ENCODE results near the gene MDM2. TPM values are rescaled to one million over a fixed set of nuclear protein-coding genes. Genes with fewer than 3 reads are reported as not detected.
"Not testable (repeated sequence)": the region's sequence is repeated elsewhere in the genome, so short reads cannot be mapped to it uniquely, and the experiment has no call there.

MDM2 gene
- polyA plus RNA-seq, 2 donors = 21.9 to 93.4 TPM

DNA sequence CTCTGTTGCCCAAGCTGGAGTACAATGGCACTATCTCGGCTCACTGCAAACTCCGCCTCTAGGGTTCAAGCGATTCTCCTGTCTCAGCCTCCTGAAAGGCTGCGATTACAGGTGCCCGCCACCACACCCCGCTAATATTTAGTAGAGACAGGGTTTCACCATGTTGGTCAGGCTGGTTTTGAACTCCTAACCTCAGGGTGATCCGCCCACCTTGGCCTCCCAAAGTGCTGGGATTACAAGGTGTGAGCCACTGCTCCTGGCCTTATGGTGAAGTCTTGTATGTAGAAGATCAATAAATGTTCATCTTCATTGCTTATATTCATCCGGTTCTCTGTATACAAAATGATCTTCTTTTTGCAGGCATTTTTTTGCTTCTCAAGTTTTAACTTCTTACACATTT is 47.8 kb downstream of the MDM2 start:
- Histone ChIP-seq H3K9me3 (ENCODE audit: control insufficient read depth in 2 of 2, insufficient read depth in 1 of 2, low read depth in 1 of 2, low read length in 1 of 2) (no peaks in the 10 kb centered on the region), H3K36me3 (ENCODE audit: control insufficient read depth in 2 of 2, insufficient read depth in 2 of 2, low read length in 1 of 2) (no peaks in the 10 kb centered on the region), H3K4me3 (ENCODE audit: low read depth in 1 of 2, low read length in 2 of 2) (no peak overlapping the region), H3K4me1 (ENCODE audit: control insufficient read depth in 2 of 2, insufficient read depth in 2 of 2, low read length in 1 of 2) (no peaks in the 10 kb centered on the region), H3K27ac (ENCODE audit: low read depth in 2 of 2, low read length in 1 of 2) (no peak overlapping the region), H3K27me3 (ENCODE audit: control insufficient read depth in 1 of 2, insufficient read depth in 2 of 2, low read length in 2 of 2) (no peaks in the 10 kb centered on the region)
- WGBS, 2 donors = 95 to 97% methylated on average over 8 of the region's 8 CpGs

DNA sequence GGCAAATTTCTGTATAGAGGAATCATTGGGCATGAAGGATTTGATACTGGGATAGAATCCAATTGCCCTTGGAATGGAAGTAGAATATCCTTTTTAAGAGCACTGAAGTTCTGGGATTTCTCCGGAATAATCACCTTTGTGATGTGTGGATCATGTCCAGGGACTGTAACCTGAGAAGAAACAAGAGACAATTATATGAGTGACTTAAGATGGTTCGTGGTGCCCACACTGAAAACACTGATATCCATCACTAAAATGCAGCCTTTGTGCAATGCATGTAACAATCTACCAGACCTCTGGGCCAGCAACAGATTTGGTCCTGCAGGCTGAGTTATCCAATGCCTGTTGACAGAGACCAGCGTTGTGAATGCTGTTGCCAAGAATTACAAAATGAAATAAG is 48.5 kb downstream of the MDM2 start:
- H3K4me3 ChIP-seq (ENCODE audit: low read depth in 1 of 2, low read length in 2 of 2) = no peak overlapping the region
- H3K4me1 ChIP-seq (ENCODE audit: control insufficient read depth in 2 of 2, insufficient read depth in 2 of 2, low read length in 1 of 2) = no peaks in the 10 kb centered on the region
- H3K27me3 ChIP-seq (ENCODE audit: control insufficient read depth in 1 of 2, insufficient read depth in 2 of 2, low read length in 2 of 2) = no peaks in the 10 kb centered on the region
- no peak overlapping the region for H3K27ac ChIP-seq (ENCODE audit: low read depth in 2 of 2, low read length in 1 of 2)
- H3K9me3 ChIP-seq (ENCODE audit: control insufficient read depth in 2 of 2, insufficient read depth in 1 of 2, low read depth in 1 of 2, low read length in 1 of 2) = no peaks in the 10 kb centered on the region
- WGBS, 2 donors = 84 to 88% methylated on average over 3 of the region's 3 CpGs
- H3K36me3 ChIP-seq (ENCODE audit: control insufficient read depth in 2 of 2, insufficient read depth in 2 of 2, low read length in 1 of 2) = no peaks in the 10 kb centered on the region

DNA sequence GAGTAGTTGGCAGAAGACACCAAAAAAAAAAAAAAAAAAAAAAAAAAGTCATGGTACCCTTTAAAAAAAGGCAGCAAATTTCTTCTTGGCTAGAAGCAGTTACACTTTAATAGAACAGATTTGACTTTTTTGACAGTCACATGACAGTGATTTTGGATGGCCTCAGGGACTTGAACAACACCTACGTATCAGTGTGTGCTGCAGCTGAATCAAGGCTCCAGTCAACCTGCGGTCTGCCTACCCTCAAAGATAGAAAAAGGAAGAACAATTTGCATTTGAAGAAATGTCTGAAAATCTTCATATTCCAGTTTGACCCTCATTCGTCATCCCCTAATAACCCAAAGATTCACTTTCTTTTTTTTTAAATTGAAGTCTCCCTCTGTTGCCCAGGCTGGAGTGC is 53.9 kb downstream of the MDM2 start:
- H3K36me3 ChIP-seq (ENCODE audit: control insufficient read depth in 2 of 2, insufficient read depth in 2 of 2, low read length in 1 of 2) = no peaks in the 10 kb centered on the region
- H3K4me1 ChIP-seq (ENCODE audit: control insufficient read depth in 2 of 2, insufficient read depth in 2 of 2, low read length in 1 of 2) = no peaks in the 10 kb centered on the region
- H3K27ac ChIP-seq (ENCODE audit: low read depth in 2 of 2, low read length in 1 of 2) = no peak overlapping the region
- no peaks in the 10 kb centered on the region for H3K27me3 ChIP-seq (ENCODE audit: control insufficient read depth in 1 of 2, insufficient read depth in 2 of 2, low read length in 2 of 2)
- WGBS, 2 donors = 84 to 90% methylated on average over 3 of the region's 3 CpGs
- H3K4me3 ChIP-seq (ENCODE audit: low read depth in 1 of 2, low read length in 2 of 2) = no peak overlapping the region
- no peaks in the 10 kb centered on the region for H3K9me3 ChIP-seq (ENCODE audit: control insufficient read depth in 2 of 2, insufficient read depth in 1 of 2, low read depth in 1 of 2, low read length in 1 of 2)

DNA sequence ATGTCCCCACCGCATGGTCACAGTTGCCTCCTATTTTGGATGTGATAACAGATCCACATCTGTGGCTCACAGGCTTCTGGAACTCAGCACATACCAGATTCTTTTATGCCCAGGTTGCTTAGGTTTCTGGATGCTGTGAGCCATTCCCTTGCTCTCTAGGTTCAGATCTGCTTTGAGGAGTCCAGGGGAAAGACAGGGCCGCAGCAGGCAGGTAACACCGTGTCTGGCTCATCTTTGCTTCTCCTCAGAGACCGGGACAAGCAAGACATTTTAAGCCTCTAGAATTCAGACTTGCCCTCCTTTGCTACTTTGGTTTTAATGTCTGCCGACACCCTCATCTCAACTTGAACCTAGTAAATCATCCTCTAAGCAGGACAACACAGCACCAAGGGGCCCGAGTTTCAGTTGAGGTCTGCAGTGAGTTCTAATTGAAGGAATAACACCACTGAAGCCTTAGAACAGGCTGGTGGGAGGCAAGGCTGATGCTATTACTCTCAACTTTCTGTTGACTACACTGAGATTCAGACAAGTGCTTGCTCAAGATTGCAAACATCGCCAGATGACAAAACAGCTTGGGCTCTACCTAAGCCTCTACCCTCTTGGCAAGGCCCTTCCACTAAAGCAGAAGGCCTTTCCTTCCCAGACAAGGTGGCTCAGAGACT is 55.3 kb downstream of the MDM2 start:
- Histone ChIP-seq H3K27me3 (ENCODE audit: control insufficient read depth in 1 of 2, insufficient read depth in 2 of 2, low read length in 2 of 2) (no peaks in the 10 kb centered on the region), H3K4me3 (ENCODE audit: low read depth in 1 of 2, low read length in 2 of 2) (no peak overlapping the region), H3K27ac (ENCODE audit: low read depth in 2 of 2, low read length in 1 of 2) (no peak overlapping the region), H3K4me1 (ENCODE audit: control insufficient read depth in 2 of 2, insufficient read depth in 2 of 2, low read length in 1 of 2) (no peaks in the 10 kb centered on the region), H3K36me3 (ENCODE audit: control insufficient read depth in 2 of 2, insufficient read depth in 2 of 2, low read length in 1 of 2) (no peaks in the 10 kb centered on the region), H3K9me3 (ENCODE audit: control insufficient read depth in 2 of 2, insufficient read depth in 1 of 2, low read depth in 1 of 2, low read length in 1 of 2) (no peaks in the 10 kb centered on the region)
- WGBS, 2 donors = 77 to 87% methylated on average over 7 of the region's 7 CpGs

DNA sequence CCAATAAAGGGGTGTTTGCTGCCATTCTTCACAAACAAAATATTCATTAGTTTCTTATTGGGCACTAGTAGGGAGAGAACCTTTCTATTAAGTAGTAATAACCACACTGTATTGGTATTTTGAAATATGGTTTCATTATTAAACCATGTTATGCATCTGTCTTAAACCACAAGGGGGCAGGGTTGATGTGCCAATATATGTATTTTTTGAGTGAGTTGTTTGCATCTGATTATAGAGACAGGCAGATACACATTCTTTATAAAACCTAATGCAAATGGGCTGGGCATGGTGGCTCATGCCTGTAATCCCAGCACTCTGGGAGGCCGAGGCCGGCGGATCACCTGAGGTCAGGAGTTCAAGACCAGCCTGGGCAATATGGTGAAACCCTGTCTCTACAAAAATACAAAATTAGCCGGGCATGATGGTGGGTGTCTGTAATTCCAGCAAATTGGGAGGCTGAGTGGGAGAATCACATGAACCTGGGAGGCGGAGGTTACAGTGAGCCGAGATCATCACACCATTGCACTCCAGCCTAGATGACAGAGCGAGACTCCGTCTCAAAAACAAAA is 56.0 kb downstream of the MDM2 start:
- H3K27ac ChIP-seq (ENCODE audit: low read depth in 2 of 2, low read length in 1 of 2); H3K36me3 ChIP-seq (ENCODE audit: control insufficient read depth in 2 of 2, insufficient read depth in 2 of 2, low read length in 1 of 2); H3K9me3 ChIP-seq (ENCODE audit: control insufficient read depth in 2 of 2, insufficient read depth in 1 of 2, low read depth in 1 of 2, low read length in 1 of 2); H3K4me3 ChIP-seq (ENCODE audit: low read depth in 1 of 2, low read length in 2 of 2); H3K27me3 ChIP-seq (ENCODE audit: control insufficient read depth in 1 of 2, insufficient read depth in 2 of 2, low read length in 2 of 2); H3K4me1 ChIP-seq (ENCODE audit: control insufficient read depth in 2 of 2, insufficient read depth in 2 of 2, low read length in 1 of 2): not testable (repeated sequence)
- 70 to 72% methylated on average over 8 of the region's 8 CpGs for WGBS, 2 donors

DNA sequence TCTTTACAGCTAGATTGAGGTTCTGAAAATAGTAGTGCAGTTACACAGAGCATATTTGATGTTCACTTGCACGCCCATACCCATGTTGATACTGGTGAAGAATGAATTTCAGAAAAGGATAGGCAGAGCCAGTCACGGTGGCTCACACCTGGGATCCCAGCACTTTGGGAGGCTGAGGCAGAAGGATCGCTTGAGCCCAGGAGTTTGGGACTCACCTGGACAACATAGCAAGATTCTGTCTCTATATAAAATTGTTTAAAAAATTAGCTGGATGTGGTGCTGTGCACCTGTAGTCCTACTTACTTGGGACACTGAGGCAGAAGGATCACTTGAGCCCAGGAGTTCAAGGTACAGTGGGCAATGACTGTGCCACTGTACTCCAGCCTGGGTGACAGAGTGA is 56.6 kb downstream of the MDM2 start:
- WGBS, 2 donors = 90 to 92% methylated on average over 3 of the region's 3 CpGs
- H3K27me3 ChIP-seq (ENCODE audit: control insufficient read depth in 1 of 2, insufficient read depth in 2 of 2, low read length in 2 of 2) = no peaks in the 10 kb centered on the region

DNA sequence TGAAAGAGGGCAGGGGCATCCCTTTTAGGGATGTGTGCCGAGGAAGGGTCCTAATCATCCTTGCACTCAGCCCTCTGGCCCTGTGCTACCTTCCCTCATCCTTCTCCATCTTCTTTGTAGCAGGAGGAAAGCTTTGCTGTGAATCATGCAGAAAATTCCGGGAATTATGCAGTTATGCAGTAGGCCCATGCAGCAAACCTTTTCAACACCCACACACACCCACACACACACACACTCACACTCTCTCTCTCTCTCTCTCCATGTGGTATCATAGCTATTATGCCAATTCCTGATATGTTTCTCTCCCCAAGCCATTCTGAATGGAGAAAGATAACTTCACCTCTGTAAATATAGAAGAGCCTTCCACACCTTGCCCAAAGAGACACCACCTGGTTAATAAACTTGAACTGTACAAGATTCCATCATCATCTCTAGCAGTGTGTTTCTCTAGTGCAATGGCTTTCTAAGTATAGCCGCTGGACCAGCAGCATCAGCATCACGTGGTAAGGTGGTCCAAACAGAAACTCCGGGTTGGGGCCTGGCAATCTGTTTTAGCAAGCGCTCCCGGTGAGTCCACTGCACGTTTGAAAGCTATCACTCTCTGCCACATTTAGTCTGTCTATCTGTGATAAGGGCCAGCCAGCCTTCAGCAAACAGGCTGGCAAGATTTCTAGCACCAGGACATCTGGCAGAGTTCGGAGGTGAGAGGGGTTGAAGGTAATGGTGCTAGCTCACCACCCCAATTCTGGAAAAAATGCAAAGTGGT is 57.6 kb downstream of the MDM2 start:
- H3K4me1 ChIP-seq (ENCODE audit: control insufficient read depth in 2 of 2, insufficient read depth in 2 of 2, low read length in 1 of 2) = no peaks in the 10 kb centered on the region
- no peak overlapping the region for H3K27ac ChIP-seq (ENCODE audit: low read depth in 2 of 2, low read length in 1 of 2)
- H3K27me3 ChIP-seq (ENCODE audit: control insufficient read depth in 1 of 2, insufficient read depth in 2 of 2, low read length in 2 of 2) = no peaks in the 10 kb centered on the region
- H3K9me3 ChIP-seq (ENCODE audit: control insufficient read depth in 2 of 2, insufficient read depth in 1 of 2, low read depth in 1 of 2, low read length in 1 of 2) = no peaks in the 10 kb centered on the region
- H3K36me3 ChIP-seq (ENCODE audit: control insufficient read depth in 2 of 2, insufficient read depth in 2 of 2, low read length in 1 of 2) = no peaks in the 10 kb centered on the region
- H3K4me3 ChIP-seq (ENCODE audit: low read depth in 1 of 2, low read length in 2 of 2) = no peak overlapping the region
- WGBS, 2 donors = 80 to 87% methylated on average over 9 of the region's 9 CpGs

More for the DNA sequence above, 56.6 kb downstream of the MDM2 start:
- Histone ChIP-seq H3K4me1 (ENCODE audit: control insufficient read depth in 2 of 2, insufficient read depth in 2 of 2, low read length in 1 of 2) (no peaks in the 10 kb centered on the region), H3K36me3 (ENCODE audit: control insufficient read depth in 2 of 2, insufficient read depth in 2 of 2, low read length in 1 of 2) (no peaks in the 10 kb centered on the region), H3K4me3 (ENCODE audit: low read depth in 1 of 2, low read length in 2 of 2) (no peak overlapping the region), H3K27ac (ENCODE audit: low read depth in 2 of 2, low read length in 1 of 2) (no peak overlapping the region), H3K9me3 (ENCODE audit: control insufficient read depth in 2 of 2, insufficient read depth in 1 of 2, low read depth in 1 of 2, low read length in 1 of 2) (no peaks in the 10 kb centered on the region)

DNA sequence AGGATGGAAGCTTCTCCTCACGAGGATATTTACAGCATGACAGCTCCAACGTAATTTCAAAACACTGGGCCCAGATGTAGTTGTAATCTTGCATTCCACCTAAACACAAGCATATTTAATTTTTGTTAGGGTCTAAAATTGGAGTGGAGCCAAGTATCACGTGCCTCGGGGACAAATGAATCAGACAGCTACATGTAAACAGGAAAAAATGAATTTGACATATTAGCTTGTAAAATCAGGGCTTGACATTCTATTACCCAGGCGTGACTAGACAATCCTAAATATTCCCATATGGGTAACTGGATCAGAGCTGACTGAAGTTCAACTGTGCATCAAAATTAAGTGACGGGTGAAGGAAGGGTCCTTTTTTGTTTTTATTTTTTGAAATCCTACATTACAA is 59.0 kb downstream of the MDM2 start:
- 43 to 58% methylated on average over 6 of the region's 6 CpGs for WGBS, 2 donors
- no peaks in the 10 kb centered on the region for H3K27me3 ChIP-seq (ENCODE audit: control insufficient read depth in 1 of 2, insufficient read depth in 2 of 2, low read length in 2 of 2)
- H3K9me3 ChIP-seq (ENCODE audit: control insufficient read depth in 2 of 2, insufficient read depth in 1 of 2, low read depth in 1 of 2, low read length in 1 of 2) = no peaks in the 10 kb centered on the region
- no peak overlapping the region for H3K27ac ChIP-seq (ENCODE audit: low read depth in 2 of 2, low read length in 1 of 2)
- H3K4me1 ChIP-seq (ENCODE audit: control insufficient read depth in 2 of 2, insufficient read depth in 2 of 2, low read length in 1 of 2) = no peaks in the 10 kb centered on the region
- no peaks in the 10 kb centered on the region for H3K36me3 ChIP-seq (ENCODE audit: control insufficient read depth in 2 of 2, insufficient read depth in 2 of 2, low read length in 1 of 2)
- H3K4me3 ChIP-seq (ENCODE audit: low read depth in 1 of 2, low read length in 2 of 2) = no peak overlapping the region

DNA sequence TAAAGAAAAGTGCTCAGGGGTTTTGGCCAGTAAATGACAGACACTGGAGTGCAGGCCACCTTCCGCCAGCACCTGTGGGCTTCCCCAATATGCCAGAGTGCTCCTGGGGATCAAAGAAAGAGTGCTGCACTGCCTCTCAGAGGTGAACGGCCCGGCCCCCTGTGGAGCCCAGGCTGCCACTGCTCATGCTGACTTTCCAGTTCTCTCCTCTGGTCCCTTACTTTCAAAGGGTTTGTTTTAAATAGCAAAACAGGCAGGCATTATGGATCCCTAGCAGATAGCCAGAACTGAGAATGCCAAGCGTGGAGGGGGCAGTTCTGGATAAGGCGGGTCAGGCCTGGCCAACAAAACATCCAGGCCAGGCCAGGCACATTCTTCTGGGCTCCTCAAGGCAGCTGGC is 59.6 kb downstream of the MDM2 start:
- Histone ChIP-seq H3K4me3 (ENCODE audit: low read depth in 1 of 2, low read length in 2 of 2) (no peak overlapping the region), H3K36me3 (ENCODE audit: control insufficient read depth in 2 of 2, insufficient read depth in 2 of 2, low read length in 1 of 2) (no peaks in the 10 kb centered on the region), H3K9me3 (ENCODE audit: control insufficient read depth in 2 of 2, insufficient read depth in 1 of 2, low read depth in 1 of 2, low read length in 1 of 2) (no peaks in the 10 kb centered on the region), H3K4me1 (ENCODE audit: control insufficient read depth in 2 of 2, insufficient read depth in 2 of 2, low read length in 1 of 2) (no peaks in the 10 kb centered on the region), H3K27ac (ENCODE audit: low read depth in 2 of 2, low read length in 1 of 2) (no peak overlapping the region), H3K27me3 (ENCODE audit: control insufficient read depth in 1 of 2, insufficient read depth in 2 of 2, low read length in 2 of 2) (no peaks in the 10 kb centered on the region)
- 79 to 86% methylated on average over 5 of the region's 5 CpGs for WGBS, 2 donors

Measured in esophagus (tissue), 2 donors.